Pancreas (tissue), 10 donors: ENCODE results near the gene PDE10A. TPM values are rescaled to one million over a fixed set of nuclear protein-coding genes. Genes with fewer than 3 reads are reported as not detected.
"Not testable (repeated sequence)": the region's sequence is repeated elsewhere in the genome, so short reads cannot be mapped to it uniquely, and the experiment has no call there.

Experiments
- ATAC-seq, 4 donors: fragments of 200-7000 bp; cut with Tn5 transposase; one replicate each; pipeline versions ENCODE4 v1.8.0 to v1.9.1; 2020; ENCODE audit warnings: mild to moderate bottlenecking in 4 of 4, moderate library complexity in 4 of 4
- DNase-seq, 6 donors: peaks; one replicate each; pipeline ENCODE4 v3.0.0-alpha.2; 2020
- FAIRE-seq: peaks from 2 replicates; lab custom pipeline; 2012; peaks lifted over from hg19 to GRCh38; lab: Jason Lieb, UNC
- H3K27ac ChIP-seq, 4 donors: fragments of 200-600 bp; sonication (generic); 1 replicate in 3 of 4; 2 replicates in 1 of 4; pipeline versions ENCODE4 v1.5.0 to v1.8.0; 2020
- H3K27me3 ChIP-seq, 4 donors: fragments of 200-600 bp; one replicate each; pipeline ENCODE4 v1.8.0; 2021
- H3K36me3 ChIP-seq, 3 donors: fragments of 200-600 bp; sonication (generic) in 1 of 3; one replicate each; pipeline versions ENCODE4 v1.5.0 to v1.8.0; 2020 to 2021
- H3K4me1 ChIP-seq, 3 donors: fragments of 200-600 bp; one replicate each; pipeline ENCODE4 v1.8.0; 2021
- H3K4me3 ChIP-seq, 4 donors: fragments of 200-600 bp; sonication (generic) in 2 of 4; one replicate each; pipeline versions ENCODE4 v1.5.0 to v1.8.0; 2020 to 2021
- H3K9me3 ChIP-seq, 4 donors: fragments of 200-600 bp; one replicate each; pipeline ENCODE4 v1.8.0; 2021
- WGBS, 2 donors: extraction: QIAGEN DNeasy Blood & Tissue Kit; methylation state at CpG; one replicate each; pipeline ENCODE4 v1.1.7; 2013; 5-methylcytosine and 5-hydroxymethylcytosine counted together
- intact Hi-C, 3 donors: fragments of 100-400 bp; cut with DNase I; formaldehyde crosslinking; loops; one replicate each; pipeline versions ENCODE4 v1.11.1 to v1.14.2; 2022
- polyA plus RNA-seq, 2 donors: library from polyadenylated mRNA; stranded (reverse); fragments of 200-250 nt; gene quantifications; one replicate each; pipeline ENCODE4 v1.2.3, GENCODE V29; 2013
- total RNA-seq, 6 donors: library from RNA; stranded (reverse); fragmentation: NEBNext Ultra II Directional in 4 of 6; extraction: Animal tissue kit (Norgen Biotek cat#: 25700) in 4 of 6; gene quantifications; one replicate each; pipeline versions ENCODE4 v1.2.1 to v1.2.4, GENCODE V29; 2021 to 2023
- TF ChIP-seq, protein P1 (sequence below), 4 donors: fragments of 200-600 bp; sonication (generic) in 3 of 4; IDR thresholded peaks; one replicate each; pipeline versions ENCODE4 v1.5.0 to v1.8.0; 2021; ENCODE audit warnings: antibody characterized with exemption in 4 of 4
- donor health status: healthy with polysubstance abuse.
- donor health status: DM: no; HTN: no; CAD: no; lungs with moderate emphysema.
- donor health status: DM: no; HTN: no; CAD: no.
- donor health status: control.
- donor health status: control.
- donor health status: Bipolar disorder and iron deficiency.
- donor health status: DM: yes; HTN: yes; CAD: no.
- donor health status: DM: no; HTN: no; CAD: no.
- donor health status: DM: no; HTN: no; CAD: no.
- donor health status: DM: yes; HTN: yes; CAD: no.

PDE10A gene
- total and polyA plus RNA-seq, 8 donors: 0.83 to 5.7 (median 2.7) TPM

DNA sequence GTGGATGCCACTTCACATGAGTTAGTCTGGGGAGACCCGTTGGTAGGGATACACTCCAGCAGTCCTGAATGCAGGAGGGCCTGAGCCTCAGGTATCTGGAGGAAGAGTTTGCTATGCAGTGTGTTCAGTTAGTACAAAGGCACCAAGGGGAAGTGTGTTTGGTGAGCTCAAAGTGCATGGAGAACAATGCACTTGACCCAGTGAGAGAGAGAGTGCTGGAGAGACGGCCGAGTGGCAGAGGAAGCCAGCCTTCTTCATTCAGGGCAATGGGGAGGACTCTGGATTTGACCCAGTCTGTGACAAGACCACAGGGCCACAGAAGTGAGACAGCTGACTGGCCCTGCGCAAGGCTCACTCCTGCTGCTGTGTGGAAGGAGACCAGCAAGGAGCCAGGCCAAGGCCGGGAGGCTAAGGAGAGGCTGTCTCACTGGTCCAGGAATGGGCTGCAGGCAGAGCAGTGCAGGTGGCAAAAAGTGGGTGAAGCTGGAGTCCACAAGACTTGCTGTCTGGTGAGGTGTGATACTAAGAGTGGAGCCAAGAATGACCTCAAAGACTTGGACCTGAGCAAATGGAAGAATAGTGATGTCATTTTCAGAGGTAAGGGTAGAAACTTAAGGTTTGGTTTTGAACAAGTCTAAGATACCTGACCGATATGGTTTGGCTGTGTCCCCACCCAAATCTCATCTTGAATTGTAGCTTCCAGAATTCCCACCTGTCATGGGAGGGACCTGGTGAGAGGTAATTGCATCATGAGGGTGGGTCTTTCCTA, 38.0 kb downstream of the PDE10A start:
- Histone ChIP-seq H3K4me3 (no peak overlapping the region), H3K36me3 (no peaks in the 10 kb centered on the region), H3K27ac (no peak overlapping the region), H3K27me3 (no peaks in the 10 kb centered on the region), H3K4me1 (no peaks in the 10 kb centered on the region), H3K9me3 (no peaks in the 10 kb centered on the region)
- FAIRE-seq: no peak
- intact Hi-C loops: no loop called here
- TF ChIP-seq, protein P1, sequence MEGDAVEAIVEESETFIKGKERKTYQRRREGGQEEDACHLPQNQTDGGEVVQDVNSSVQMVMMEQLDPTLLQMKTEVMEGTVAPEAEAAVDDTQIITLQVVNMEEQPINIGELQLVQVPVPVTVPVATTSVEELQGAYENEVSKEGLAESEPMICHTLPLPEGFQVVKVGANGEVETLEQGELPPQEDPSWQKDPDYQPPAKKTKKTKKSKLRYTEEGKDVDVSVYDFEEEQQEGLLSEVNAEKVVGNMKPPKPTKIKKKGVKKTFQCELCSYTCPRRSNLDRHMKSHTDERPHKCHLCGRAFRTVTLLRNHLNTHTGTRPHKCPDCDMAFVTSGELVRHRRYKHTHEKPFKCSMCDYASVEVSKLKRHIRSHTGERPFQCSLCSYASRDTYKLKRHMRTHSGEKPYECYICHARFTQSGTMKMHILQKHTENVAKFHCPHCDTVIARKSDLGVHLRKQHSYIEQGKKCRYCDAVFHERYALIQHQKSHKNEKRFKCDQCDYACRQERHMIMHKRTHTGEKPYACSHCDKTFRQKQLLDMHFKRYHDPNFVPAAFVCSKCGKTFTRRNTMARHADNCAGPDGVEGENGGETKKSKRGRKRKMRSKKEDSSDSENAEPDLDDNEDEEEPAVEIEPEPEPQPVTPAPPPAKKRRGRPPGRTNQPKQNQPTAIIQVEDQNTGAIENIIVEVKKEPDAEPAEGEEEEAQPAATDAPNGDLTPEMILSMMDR (IDR thresholded peaks at IDR 0.05): no peak
- ATAC-seq: no peak
- WGBS, 2 donors: 74 to 81% methylated on average over 6 of the region's 6 CpGs
- no peak for DNase-seq

DNA sequence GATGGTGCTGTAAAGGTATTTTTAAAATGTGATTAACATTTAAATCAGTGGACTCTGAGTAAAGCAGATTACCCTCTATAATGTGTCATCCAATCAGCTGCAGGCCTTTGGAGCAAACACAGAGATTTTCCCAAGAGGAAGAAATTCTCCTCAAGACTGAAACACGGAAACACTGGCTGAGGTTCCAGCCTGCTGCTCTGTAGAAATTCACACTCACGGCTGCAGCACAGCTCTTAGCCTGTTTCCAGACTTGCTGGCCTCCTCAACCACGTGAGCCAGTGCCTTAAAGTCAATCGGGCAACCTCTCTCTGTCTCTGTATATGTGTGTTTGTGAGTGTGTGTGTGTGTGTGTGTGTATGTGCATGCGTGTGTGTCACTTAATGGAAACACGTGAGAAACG, 41.1 kb downstream of the PDE10A start:
- no peaks in the 10 kb centered on the region for H3K27me3 ChIP-seq
- DNase-seq (no peak), FAIRE-seq (no peak), ATAC-seq (no peak)
- no peak overlapping the region for H3K4me3 ChIP-seq
- TF ChIP-seq, protein P1 (IDR thresholded peaks at IDR 0.05): no peak
- WGBS, 2 donors: 73 to 86% methylated on average over 7 of the region's 7 CpGs
- intact Hi-C loops: no loop called here
- H3K27ac ChIP-seq: no peak overlapping the region
- H3K36me3 ChIP-seq: no peaks in the 10 kb centered on the region
- no peaks in the 10 kb centered on the region for H3K9me3 ChIP-seq
- H3K4me1 ChIP-seq: no peaks in the 10 kb centered on the region

DNA sequence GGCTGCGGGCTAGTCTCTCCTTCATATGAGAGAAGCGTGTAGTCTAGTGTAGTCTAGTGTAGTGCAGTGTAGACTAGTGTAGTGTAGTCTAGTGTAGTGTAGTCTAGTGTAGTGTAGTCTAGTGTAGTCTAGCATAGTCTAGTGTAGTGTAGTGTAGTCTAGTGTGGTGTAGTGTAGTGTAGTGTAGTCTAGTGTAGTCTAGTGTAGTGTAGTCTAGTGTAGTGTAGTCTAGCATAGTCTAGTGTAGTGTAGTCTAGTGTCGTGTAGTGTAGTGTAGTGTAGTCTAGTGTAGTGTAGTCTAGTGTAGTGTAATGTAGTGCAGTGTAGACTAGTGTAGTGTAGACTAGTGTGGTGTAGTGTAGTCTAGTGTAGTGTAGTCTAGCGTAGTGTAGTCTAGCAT, 44.1 kb downstream of the PDE10A start:
- H3K27ac ChIP-seq, FAIRE-seq, intact Hi-C loops, H3K27me3 ChIP-seq, DNase-seq, H3K4me1 ChIP-seq, H3K9me3 ChIP-seq, H3K36me3 ChIP-seq, ATAC-seq, H3K4me3 ChIP-seq: not testable (repeated sequence)
- WGBS, 2 donors: 95 to 98% methylated on average over 4 of the region's 4 CpGs

DNA sequence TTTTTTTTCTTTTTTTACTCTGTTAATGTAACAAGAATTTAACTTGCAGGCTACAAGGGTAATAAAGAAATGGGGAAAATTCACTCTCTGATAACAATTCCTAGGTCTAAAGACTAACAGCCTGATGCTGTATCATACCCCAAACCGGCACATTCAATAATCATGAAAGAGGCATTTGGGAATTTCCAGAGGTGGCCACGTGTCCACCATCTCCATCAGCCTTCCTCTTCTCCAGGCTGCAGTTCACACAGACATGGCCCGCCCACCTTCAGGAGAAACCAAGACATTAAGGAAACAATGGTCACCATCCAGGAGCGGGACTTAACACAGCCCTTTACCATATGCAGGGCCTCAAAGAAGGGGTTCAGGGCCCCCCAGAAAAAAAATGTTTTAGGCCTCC, 44.8 kb downstream of the PDE10A start:
- TF ChIP-seq, protein P1 (IDR thresholded peaks at IDR 0.05): no peak
- Histone ChIP-seq H3K27ac (no peak overlapping the region), H3K4me3 (no peak overlapping the region), H3K4me1 (no peaks in the 10 kb centered on the region), H3K9me3 (no peaks in the 10 kb centered on the region), H3K27me3 (no peaks in the 10 kb centered on the region), H3K36me3 (no peaks in the 10 kb centered on the region)
- 74 to 77% methylated on average over 4 of the region's 4 CpGs for WGBS, 2 donors
- no peak for FAIRE-seq
- ATAC-seq: peak in 1 of 4 donors; percentile 70
- no peak for DNase-seq
- intact Hi-C loops: no loop called here

DNA sequence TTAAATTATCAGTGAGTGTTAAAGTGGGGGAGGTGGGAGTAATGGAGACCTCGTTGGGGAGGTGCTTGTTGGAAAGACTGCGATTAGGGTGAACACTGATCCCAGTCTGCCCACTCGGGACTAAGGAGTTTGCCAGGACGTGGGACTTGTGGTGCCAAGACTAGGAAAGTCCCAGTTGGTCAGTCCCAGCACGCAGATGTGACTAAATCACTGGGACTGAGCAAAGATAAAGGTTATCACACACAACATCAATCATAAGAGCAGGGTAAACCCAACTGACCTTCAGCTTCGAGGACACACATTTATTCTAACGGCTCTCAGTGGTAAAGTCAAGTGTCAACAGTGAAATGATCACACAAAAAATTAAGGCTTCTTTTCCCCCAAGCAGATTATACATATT, 45.5 kb downstream of the PDE10A start:
- peak in 1 of 4 donors; percentile 51 for ATAC-seq
- intact Hi-C loops: no loop called here
- no peaks in the 10 kb centered on the region for H3K4me1 ChIP-seq
- H3K27me3 ChIP-seq: no peaks in the 10 kb centered on the region
- DNase-seq: no peak
- 31 to 34% methylated on average over 7 of the region's 7 CpGs for WGBS, 2 donors
- TF ChIP-seq, protein P1 (IDR thresholded peaks at IDR 0.05): no peak
- no peak for FAIRE-seq
- no peak overlapping the region for H3K4me3 ChIP-seq
- H3K9me3 ChIP-seq: no peaks in the 10 kb centered on the region
- H3K36me3 ChIP-seq: no peaks in the 10 kb centered on the region
- no peak overlapping the region for H3K27ac ChIP-seq
